ENCODE data around the gene SLCO4A1. TPM values are rescaled to one million over a fixed set of nuclear protein-coding genes. Genes with fewer than 3 reads are reported as not detected.
A peak's percentile ranks its signal among the peaks of the same experiment; 100 is the strongest.

SLCO4A1 gene
- total RNA-seq, 1 donor = under 0.01 TPM

GRCh38 chr20:62668441-62669027 is 26.2 kb downstream of the SLCO4A1 start:
- Histone ChIP-seq H3K27ac (ENCODE audit: low read depth, low read length) (no peak overlapping the region), H3K9me3 (ENCODE audit: low read depth, low read length) (no peaks in the 10 kb centered on the region), H3K36me3 (ENCODE audit: insufficient read depth, low read length) (no peaks in the 10 kb centered on the region), H3K4me2 (ENCODE audit: insufficient read depth, low read length) (no peak overlapping the region), H3K4me1 (ENCODE audit: insufficient read depth, low read length) (no peaks in the 10 kb centered on the region), H2AFZ (ENCODE audit: low read length) (peak overlapping the region; percentile 37), H3K27me3 (ENCODE audit: insufficient read depth, low read length) (peaks cover 22% of the 10 kb centered on the region), H3K79me2 (ENCODE audit: insufficient read depth, low read length) (no peaks in the 10 kb centered on the region), H3K4me3 (ENCODE audit: insufficient read depth, low read length) (no peak overlapping the region), H4K20me1 (ENCODE audit: insufficient read depth, low read length) (no peaks in the 10 kb centered on the region)
- DNase-seq (ENCODE audit: insufficient read length, low spot score, missing footprints) = peak; percentile 99
- TF ChIP-seq, protein P1, sequence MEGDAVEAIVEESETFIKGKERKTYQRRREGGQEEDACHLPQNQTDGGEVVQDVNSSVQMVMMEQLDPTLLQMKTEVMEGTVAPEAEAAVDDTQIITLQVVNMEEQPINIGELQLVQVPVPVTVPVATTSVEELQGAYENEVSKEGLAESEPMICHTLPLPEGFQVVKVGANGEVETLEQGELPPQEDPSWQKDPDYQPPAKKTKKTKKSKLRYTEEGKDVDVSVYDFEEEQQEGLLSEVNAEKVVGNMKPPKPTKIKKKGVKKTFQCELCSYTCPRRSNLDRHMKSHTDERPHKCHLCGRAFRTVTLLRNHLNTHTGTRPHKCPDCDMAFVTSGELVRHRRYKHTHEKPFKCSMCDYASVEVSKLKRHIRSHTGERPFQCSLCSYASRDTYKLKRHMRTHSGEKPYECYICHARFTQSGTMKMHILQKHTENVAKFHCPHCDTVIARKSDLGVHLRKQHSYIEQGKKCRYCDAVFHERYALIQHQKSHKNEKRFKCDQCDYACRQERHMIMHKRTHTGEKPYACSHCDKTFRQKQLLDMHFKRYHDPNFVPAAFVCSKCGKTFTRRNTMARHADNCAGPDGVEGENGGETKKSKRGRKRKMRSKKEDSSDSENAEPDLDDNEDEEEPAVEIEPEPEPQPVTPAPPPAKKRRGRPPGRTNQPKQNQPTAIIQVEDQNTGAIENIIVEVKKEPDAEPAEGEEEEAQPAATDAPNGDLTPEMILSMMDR (IDR thresholded peaks at IDR 0.05; ENCODE audit: extremely low read depth, low read depth, low read length) = peak; percentile 83

DNA sequence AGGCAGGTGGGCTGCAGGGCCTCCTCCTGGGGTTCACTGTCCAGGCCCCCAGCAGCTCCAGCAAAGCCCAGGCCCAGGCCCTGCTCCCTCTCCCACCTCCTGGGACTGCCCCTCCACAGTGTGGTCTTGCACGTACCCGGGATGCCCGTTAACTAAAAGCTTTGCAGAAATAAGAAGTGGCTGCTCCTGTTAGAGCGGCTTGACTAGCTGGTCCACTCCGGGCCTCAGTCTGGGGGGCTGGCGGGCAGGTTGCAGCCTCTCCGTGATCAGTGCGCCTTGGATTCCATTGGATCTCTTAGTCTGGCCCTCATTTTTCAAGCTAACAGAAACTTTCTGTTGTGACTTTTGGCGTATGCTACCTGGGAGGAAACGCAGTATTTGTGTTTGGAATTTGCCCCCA is 26.9 kb downstream of the SLCO4A1 start:
- TF ChIP-seq, protein P1 (IDR thresholded peaks at IDR 0.05; ENCODE audit: extremely low read depth, low read depth, low read length) = no peak

GRCh38 chr20:62670156-62670555 is 27.9 kb downstream of the SLCO4A1 start:
- H3K36me3 ChIP-seq (ENCODE audit: insufficient read depth, low read length) = no peaks in the 10 kb centered on the region
- no peak overlapping the region for H3K4me2 ChIP-seq (ENCODE audit: insufficient read depth, low read length)
- H3K4me1 ChIP-seq (ENCODE audit: insufficient read depth, low read length) = no peaks in the 10 kb centered on the region
- DNase-seq (ENCODE audit: insufficient read length, low spot score, missing footprints) = no peak
- H3K4me3 ChIP-seq (ENCODE audit: insufficient read depth, low read length) = no peak overlapping the region
- H2AFZ ChIP-seq (ENCODE audit: low read length) = no peak overlapping the region
- TF ChIP-seq, protein P1 (IDR thresholded peaks at IDR 0.05; ENCODE audit: extremely low read depth, low read depth, low read length) = no peak
- no peaks in the 10 kb centered on the region for H4K20me1 ChIP-seq (ENCODE audit: insufficient read depth, low read length)
- no peaks in the 10 kb centered on the region for H3K9me3 ChIP-seq (ENCODE audit: low read depth, low read length)
- H3K79me2 ChIP-seq (ENCODE audit: insufficient read depth, low read length) = no peaks in the 10 kb centered on the region
- peaks cover 22% of the 10 kb centered on the region for H3K27me3 ChIP-seq (ENCODE audit: insufficient read depth, low read length)
- no peak overlapping the region for H3K27ac ChIP-seq (ENCODE audit: low read depth, low read length)

More for the DNA sequence above, 26.9 kb downstream of the SLCO4A1 start:
- no peaks in the 10 kb centered on the region for H4K20me1 ChIP-seq (ENCODE audit: insufficient read depth, low read length)
- no peak overlapping the region for H3K4me3 ChIP-seq (ENCODE audit: insufficient read depth, low read length)
- no peak overlapping the region for H3K4me2 ChIP-seq (ENCODE audit: insufficient read depth, low read length)
- H3K4me1 ChIP-seq (ENCODE audit: insufficient read depth, low read length) = no peaks in the 10 kb centered on the region
- H3K27ac ChIP-seq (ENCODE audit: low read depth, low read length) = no peak overlapping the region
- DNase-seq (ENCODE audit: insufficient read length, low spot score, missing footprints) = no peak
- no peaks in the 10 kb centered on the region for H3K79me2 ChIP-seq (ENCODE audit: insufficient read depth, low read length)
- H2AFZ ChIP-seq (ENCODE audit: low read length) = no peak overlapping the region
- peaks cover 19% of the 10 kb centered on the region for H3K27me3 ChIP-seq (ENCODE audit: insufficient read depth, low read length)
- H3K9me3 ChIP-seq (ENCODE audit: low read depth, low read length) = no peaks in the 10 kb centered on the region
- H3K36me3 ChIP-seq (ENCODE audit: insufficient read depth, low read length) = no peaks in the 10 kb centered on the region

GRCh38 chr20:62670998-62671397 is 28.7 kb downstream of the SLCO4A1 start:
- no peak overlapping the region for H3K4me2 ChIP-seq (ENCODE audit: insufficient read depth, low read length)
- no peaks in the 10 kb centered on the region for H4K20me1 ChIP-seq (ENCODE audit: insufficient read depth, low read length)
- H3K27ac ChIP-seq (ENCODE audit: low read depth, low read length) = no peak overlapping the region

More at GRCh38 chr20:62670998-62671397, 28.7 kb downstream of the SLCO4A1 start:
- no peak overlapping the region for H3K4me3 ChIP-seq (ENCODE audit: insufficient read depth, low read length)
- H3K36me3 ChIP-seq (ENCODE audit: insufficient read depth, low read length) = no peaks in the 10 kb centered on the region
- peaks cover 22% of the 10 kb centered on the region for H3K27me3 ChIP-seq (ENCODE audit: insufficient read depth, low read length)
- TF ChIP-seq, protein P1 (IDR thresholded peaks at IDR 0.05; ENCODE audit: extremely low read depth, low read depth, low read length) = no peak
- no peak for DNase-seq (ENCODE audit: insufficient read length, low spot score, missing footprints)
- H3K79me2 ChIP-seq (ENCODE audit: insufficient read depth, low read length) = no peaks in the 10 kb centered on the region
- no peaks in the 10 kb centered on the region for H3K9me3 ChIP-seq (ENCODE audit: low read depth, low read length)
- no peaks in the 10 kb centered on the region for H3K4me1 ChIP-seq (ENCODE audit: insufficient read depth, low read length)
- H2AFZ ChIP-seq (ENCODE audit: low read length) = no peak overlapping the region
